Liver (tissue), 9 donors: ENCODE data around the gene UGT1A7. TPM values are rescaled to one million over a fixed set of nuclear protein-coding genes. Genes with fewer than 3 reads are reported as not detected.

Experiments used
- DNase-seq: peaks from one replicate; pipeline ENCODE4 v3.0.0-alpha.2; 2017; ENCODE audit warnings: low spot score
- H3K27ac ChIP-seq, 2 donors: one replicate each; pipeline ENCODE4 v1.7.0; 2013; ENCODE audit warnings: inconsistent platforms in 2 of 2, low read length in 2 of 2, control low read depth in 1 of 2, low read depth in 1 of 2, mild to moderate bottlenecking in 1 of 2
- H3K27me3 ChIP-seq, 4 donors: one replicate each; pipeline versions ENCODE4 v1.6.1 to v1.7.0; 2013; ENCODE audit warnings: low read length in 3 of 4, inconsistent platforms in 1 of 4, mild to moderate bottlenecking in 1 of 4, moderate library complexity in 1 of 4; ENCODE audit not compliant: control insufficient read depth in 4 of 4, insufficient read depth in 4 of 4
- H3K36me3 ChIP-seq, 4 donors: one replicate each; pipeline versions ENCODE4 v1.6.1 to v1.7.0; 2013; ENCODE audit warnings: low read length in 3 of 4, mild to moderate bottlenecking in 3 of 4, low read depth in 1 of 4, moderate library complexity in 1 of 4; ENCODE audit not compliant: control insufficient read depth in 4 of 4, insufficient read depth in 3 of 4
- H3K4me1 ChIP-seq, 4 donors: one replicate each; pipeline versions ENCODE4 v1.6.1 to v1.7.0; 2013; ENCODE audit warnings: low read length in 3 of 4, mild to moderate bottlenecking in 3 of 4, moderate library complexity in 1 of 4; ENCODE audit not compliant: control insufficient read depth in 4 of 4, insufficient read depth in 4 of 4
- H3K4me3 ChIP-seq, 3 donors: one replicate each; pipeline versions ENCODE4 v1.6.1 to v1.7.0; 2013; ENCODE audit warnings: low read length in 3 of 3, control low read depth in 1 of 3, low read depth in 1 of 3, mild to moderate bottlenecking in 1 of 3
- H3K9ac ChIP-seq, 2 donors: one replicate each; pipeline ENCODE4 v1.7.0; 2013; ENCODE audit warnings: low read length in 2 of 2, mild to moderate bottlenecking in 2 of 2, moderate library complexity in 2 of 2, control low read depth in 1 of 2, low read depth in 1 of 2
- H3K9me3 ChIP-seq, 4 donors: one replicate each; pipeline versions ENCODE4 v1.6.1 to v1.7.0; 2013; ENCODE audit warnings: low read length in 3 of 4; ENCODE audit not compliant: control insufficient read depth in 4 of 4
- CTCF ChIP-seq: fragments of 150-350 bp; IDR thresholded peaks from 2 replicates; pipeline ENCODE4 v1.5.1; 2017; ENCODE audit warnings: improper control_type of control experiment, low read depth, low read length; ENCODE audit not compliant: missing input control
- FOXA1 ChIP-seq: IDR thresholded peaks from 2 replicates; pipeline ENCODE4 v1.6.1; 2016; ENCODE audit warnings: antibody characterized with exemption
- FOXA2 ChIP-seq: IDR thresholded peaks from 2 replicates; pipeline ENCODE4 v1.6.1; 2016; ENCODE audit warnings: antibody characterized with exemption
- HNF4A ChIP-seq, 2 donors: conservative IDR thresholded peaks; 2 replicates each; pipeline ENCODE4 v1.6.1; 2016; ENCODE audit warnings: antibody characterized with exemption in 2 of 2, mild to moderate bottlenecking in 2 of 2
- HNF4G ChIP-seq: IDR thresholded peaks from 2 replicates; pipeline ENCODE4 v1.6.1; 2016; ENCODE audit warnings: antibody characterized with exemption
- NR2F2 ChIP-seq: IDR thresholded peaks from 2 replicates; pipeline ENCODE4 v1.6.1; 2016; ENCODE audit warnings: antibody characterized with exemption
- RAD21 ChIP-seq, 2 donors: IDR thresholded peaks; 2 replicates each; pipeline ENCODE4 v1.6.1; 2016; ENCODE audit warnings: antibody characterized with exemption in 2 of 2, mild to moderate bottlenecking in 2 of 2
- REST ChIP-seq: IDR thresholded peaks from 2 replicates; pipeline ENCODE4 v1.6.1; 2016; ENCODE audit warnings: antibody characterized with exemption, mild to moderate bottlenecking
- RXRA ChIP-seq, 2 donors: IDR thresholded peaks; 2 replicates each; pipeline ENCODE4 v1.6.1; 2017 to 2018; ENCODE audit warnings: antibody characterized with exemption in 2 of 2, mild to moderate bottlenecking in 1 of 2
- SP1 ChIP-seq: IDR thresholded peaks from 2 replicates; pipeline ENCODE4 v1.6.1; 2018; ENCODE audit warnings: antibody characterized with exemption, mild to moderate bottlenecking
- TAF1 ChIP-seq: conservative IDR thresholded peaks from 2 replicates; pipeline ENCODE4 v1.6.1; 2016; ENCODE audit warnings: antibody characterized with exemption, mild to moderate bottlenecking
- YY1 ChIP-seq: IDR thresholded peaks from 2 replicates; pipeline ENCODE4 v1.6.1; 2016; ENCODE audit warnings: antibody characterized with exemption, mild to moderate bottlenecking
- ZBTB33 ChIP-seq: IDR thresholded peaks from 2 replicates; pipeline ENCODE4 v1.6.1; 2016; ENCODE audit warnings: antibody characterized with exemption
- WGBS: extraction: QIAGEN DNeasy Blood & Tissue Kit; methylation state at CpG from one replicate; pipeline ENCODE4 v1.1.7; 2013; 5-methylcytosine and 5-hydroxymethylcytosine counted together
- polyA plus RNA-seq, 2 donors: library from polyadenylated mRNA; stranded (reverse) in 1 of 2; unstranded in 1 of 2; fragments of 200-250 nt in 1 of 2; fragments of >200 nt in 1 of 2; fragmentation: Nextera tagmentation in 1 of 2; extraction: Ambion mirVana in 1 of 2; gene quantifications; one replicate each; pipeline versions ENCODE4 v1.2.1 to v1.2.3, GENCODE V29; 2013 to 2015
- total RNA-seq, 2 donors: library from RNA; depleted of rRNA; stranded (reverse); fragments of >200 nt; gene quantifications; one replicate each; pipeline ENCODE4 v1.2.3, GENCODE V29; 2014
- TF ChIP-seq, protein P1 (sequence below): IDR thresholded peaks from 2 replicates; pipeline ENCODE4 v1.6.1; 2016; ENCODE audit warnings: antibody characterized with exemption
- donor health status: healthy.
- donor health status: healthy.
- donor health status: healthy.
- donor health status: healthy.
- donor health status: healthy.

UGT1A7 gene
- total and polyA plus RNA-seq, 4 donors = 0.02 to 2.2 (median 0.38) TPM; not detected in 1

- no peak for TF ChIP-seq REST
- TF ChIP-seq TAF1 = no peak
- TF ChIP-seq CTCF = no peak
- TF ChIP-seq HNF4A (conservative IDR thresholded peaks at IDR 0.05) = peak in 1 of 2 donors; percentile 19
- peak; percentile 15 for TF ChIP-seq YY1
- TF ChIP-seq NR2F2 = no peak
- TF ChIP-seq, protein P1, sequence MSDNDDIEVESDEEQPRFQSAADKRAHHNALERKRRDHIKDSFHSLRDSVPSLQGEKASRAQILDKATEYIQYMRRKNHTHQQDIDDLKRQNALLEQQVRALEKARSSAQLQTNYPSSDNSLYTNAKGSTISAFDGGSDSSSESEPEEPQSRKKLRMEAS = no peak
- TF ChIP-seq ZBTB33 = no peak
- TF ChIP-seq SP1 = no peak
- TF ChIP-seq FOXA2 = no peak
- TF ChIP-seq HNF4G = no peak
- TF ChIP-seq RXRA (IDR thresholded peaks at IDR 0.05) = no peak
- TF ChIP-seq FOXA1 = no peak
- H3K4me1 ChIP-seq = peaks cover 5 to 39% (median 25%) of the 10 kb centered on the region in 4 donors
- peak overlapping the region; percentile 19 to 79 for H3K27ac ChIP-seq
- peak overlapping the region; percentile 7 to 50 (median 45) for H3K4me3 ChIP-seq
- DNase-seq = no peak
- no peaks in the 10 kb centered on the region for H3K36me3 ChIP-seq
- H3K9ac ChIP-seq = peak overlapping the region in 1 of 2 donors; percentile 94
- no peaks in the 10 kb centered on the region for H3K9me3 ChIP-seq
- no peaks in the 10 kb centered on the region for H3K27me3 ChIP-seq
Measured at GRCh38 chr2:233673896-233674295, 7.8 kb upstream of the UGT1A7 start.

DNA sequence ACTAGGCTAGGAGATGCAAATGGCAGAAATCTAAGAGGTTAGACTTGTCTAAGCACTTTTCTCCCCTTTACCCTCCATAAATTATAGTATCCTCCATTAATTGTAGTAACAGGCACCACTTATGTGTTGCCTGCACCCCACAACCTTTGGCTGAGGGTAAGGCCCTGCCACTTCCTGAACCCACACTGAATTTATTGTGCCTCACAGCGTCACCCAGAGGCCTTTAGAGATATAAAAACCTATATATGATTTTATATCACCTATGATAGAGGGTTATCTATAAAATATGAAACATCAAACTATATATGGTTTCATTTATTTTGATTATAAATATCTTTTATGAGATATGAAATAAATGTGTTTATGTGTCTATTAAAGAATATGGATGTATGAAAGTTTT, 7.4 kb upstream of the UGT1A7 start:
- Histone ChIP-seq H3K9me3 (no peaks in the 10 kb centered on the region), H3K4me3 (peak overlapping the region; percentile 7 to 50 (median 45)), H3K27me3 (no peaks in the 10 kb centered on the region), H3K9ac (peak overlapping the region in 1 of 2 donors; percentile 94), H3K4me1 (peaks cover 6 to 38% (median 25%) of the 10 kb centered on the region in 4 donors), H3K36me3 (no peaks in the 10 kb centered on the region), H3K27ac (peak overlapping the region; percentile 19 to 79)
- TF ChIP-seq FOXA1 (no peak), CTCF (no peak), ZBTB33 (no peak), RXRA (IDR thresholded peaks at IDR 0.05) (no peak), HNF4G (no peak), RAD21 (IDR thresholded peaks at IDR 0.05) (peak in 1 of 2 donors; percentile 55)
- TF ChIP-seq, protein P1 = no peak
- WGBS = 63% methylated on average over 1 of the region's 1 CpG
- DNase-seq = no peak
